Suprapubic skin (tissue), 4 donors: Measurements from ENCODE around the gene DCTN2. TPM values are rescaled to one million over a fixed set of nuclear protein-coding genes. Genes with fewer than 3 reads are reported as not detected.

Experiments
- DNase-seq, 2 donors: peaks; one replicate each; pipeline ENCODE4 v3.0.0-alpha.2; 2019; ENCODE audit warnings: low spot score in 2 of 2
- H3K27ac ChIP-seq: fragments of 200-600 bp; sonication (generic); one replicate; pipeline ENCODE4 v1.5.1; 2019
- H3K27me3 ChIP-seq: fragments of 200-600 bp; sonication (generic); one replicate; pipeline ENCODE4 v1.5.1; 2019
- H3K36me3 ChIP-seq: fragments of 200-600 bp; sonication (generic); one replicate; pipeline ENCODE4 v1.5.1; 2019
- H3K4me1 ChIP-seq: fragments of 200-600 bp; sonication (generic); one replicate; pipeline ENCODE4 v1.5.1; 2019
- H3K4me3 ChIP-seq: fragments of 200-600 bp; sonication (generic); one replicate; pipeline ENCODE4 v1.5.1; 2019; ENCODE audit warnings: mild to moderate bottlenecking
- H3K9me3 ChIP-seq: fragments of 200-600 bp; sonication (generic); one replicate; pipeline ENCODE4 v1.5.1; 2019
- EP300 ChIP-seq: sonication (generic); formaldehyde crosslinking; IDR thresholded peaks from one replicate; pipeline ENCODE4 v1.6.1; 2017; ENCODE audit warnings: antibody characterized with exemption
- POLR2A ChIP-seq, 2 donors: fragments of 450-650 bp; IDR thresholded peaks; one replicate each; pipeline ENCODE4 v1.6.1; 2017; ENCODE audit warnings: antibody characterized with exemption in 2 of 2, mild to moderate bottlenecking in 2 of 2, moderate library complexity in 2 of 2
- POLR2AphosphoS5 ChIP-seq, 3 donors: sonication (generic); formaldehyde crosslinking; IDR thresholded peaks; one replicate each; pipeline ENCODE4 v1.6.1; 2017; ENCODE audit warnings: antibody characterized with exemption in 3 of 3
- WGBS: methylation state at CpG from one replicate; pipeline ENCODE4 v1.1.5; 2018; 5-methylcytosine and 5-hydroxymethylcytosine counted together
- total RNA-seq, 4 donors: library from RNA; depleted of rRNA; stranded (reverse); fragments of >200 nt; gene quantifications; one replicate each; pipeline ENCODE4 v1.1.0, GENCODE V29; 2016
- TF ChIP-seq, protein P1 (sequence below), 2 donors: fragments of 200-600 bp in 1 of 2; fragments of 450-650 bp in 1 of 2; sonication (generic) in 1 of 2; IDR thresholded peaks; one replicate each; pipeline ENCODE4 v1.5.1; 2016 to 2019; ENCODE audit warnings: antibody characterized with exemption in 2 of 2, mild to moderate bottlenecking in 1 of 2, moderate library complexity in 1 of 2

DCTN2 gene
- total RNA-seq, 4 donors from 2014 or later: 152 to 242 (median 185) TPM

DNA sequence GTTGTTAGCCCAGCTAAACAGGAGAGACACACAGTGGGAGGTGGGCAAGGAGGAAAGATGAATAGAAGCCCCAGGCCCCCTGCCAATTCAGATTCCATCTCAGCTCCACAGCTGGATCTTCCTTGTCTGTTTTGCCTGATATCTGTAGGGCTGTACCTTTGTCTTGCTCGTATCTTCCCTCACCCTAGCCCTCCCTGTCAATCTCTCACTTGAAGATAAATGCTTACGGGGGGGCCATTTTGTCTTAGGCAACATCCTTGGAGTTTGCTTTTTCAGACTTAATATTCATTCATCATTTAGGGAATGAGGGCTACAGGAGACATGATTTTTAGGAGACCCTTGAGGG lies 5.3 kb upstream of the DCTN2 start:
- H3K4me3 ChIP-seq: no peak overlapping the region
- peaks cover 11% of the 10 kb centered on the region for H3K4me1 ChIP-seq
- peaks cover 37% of the 10 kb centered on the region for H3K27me3 ChIP-seq
- H3K27ac ChIP-seq: no peak overlapping the region
- TF ChIP-seq POLR2AphosphoS5 (IDR thresholded peaks at IDR 0.05): no peak
- TF ChIP-seq, protein P1, sequence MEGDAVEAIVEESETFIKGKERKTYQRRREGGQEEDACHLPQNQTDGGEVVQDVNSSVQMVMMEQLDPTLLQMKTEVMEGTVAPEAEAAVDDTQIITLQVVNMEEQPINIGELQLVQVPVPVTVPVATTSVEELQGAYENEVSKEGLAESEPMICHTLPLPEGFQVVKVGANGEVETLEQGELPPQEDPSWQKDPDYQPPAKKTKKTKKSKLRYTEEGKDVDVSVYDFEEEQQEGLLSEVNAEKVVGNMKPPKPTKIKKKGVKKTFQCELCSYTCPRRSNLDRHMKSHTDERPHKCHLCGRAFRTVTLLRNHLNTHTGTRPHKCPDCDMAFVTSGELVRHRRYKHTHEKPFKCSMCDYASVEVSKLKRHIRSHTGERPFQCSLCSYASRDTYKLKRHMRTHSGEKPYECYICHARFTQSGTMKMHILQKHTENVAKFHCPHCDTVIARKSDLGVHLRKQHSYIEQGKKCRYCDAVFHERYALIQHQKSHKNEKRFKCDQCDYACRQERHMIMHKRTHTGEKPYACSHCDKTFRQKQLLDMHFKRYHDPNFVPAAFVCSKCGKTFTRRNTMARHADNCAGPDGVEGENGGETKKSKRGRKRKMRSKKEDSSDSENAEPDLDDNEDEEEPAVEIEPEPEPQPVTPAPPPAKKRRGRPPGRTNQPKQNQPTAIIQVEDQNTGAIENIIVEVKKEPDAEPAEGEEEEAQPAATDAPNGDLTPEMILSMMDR (IDR thresholded peaks at IDR 0.05): no peak
- no peak for TF ChIP-seq POLR2A (IDR thresholded peaks at IDR 0.05)
- TF ChIP-seq EP300: no peak
- no peaks in the 10 kb centered on the region for H3K36me3 ChIP-seq
- DNase-seq: no peak
- 90% methylated on average over 2 of the region's 2 CpGs for WGBS
- H3K9me3 ChIP-seq: no peaks in the 10 kb centered on the region

- TF ChIP-seq, protein P1 (IDR thresholded peaks at IDR 0.05): no peak
- Histone ChIP-seq H3K36me3 (no peaks in the 10 kb centered on the region), H3K4me3 (no peak overlapping the region), H3K4me1 (peaks cover 12% of the 10 kb centered on the region), H3K9me3 (no peaks in the 10 kb centered on the region), H3K27me3 (peaks cover 37% of the 10 kb centered on the region), H3K27ac (no peak overlapping the region)
- no peak for DNase-seq
- 85% methylated on average over 3 of the region's 3 CpGs for WGBS
Measured at GRCh38 chr12:57551637-57552305, 4.8 kb upstream of the DCTN2 start.

GRCh38 chr12:57550641-57551549 lies 3.9 kb upstream of the DCTN2 start:
- Histone ChIP-seq H3K9me3 (no peaks in the 10 kb centered on the region), H3K36me3 (no peaks in the 10 kb centered on the region), H3K27me3 (peaks cover 37% of the 10 kb centered on the region), H3K4me3 (no peak overlapping the region), H3K27ac (no peak overlapping the region), H3K4me1 (peaks cover 20% of the 10 kb centered on the region)
- no peak for DNase-seq
- no peak for TF ChIP-seq POLR2AphosphoS5 (IDR thresholded peaks at IDR 0.05)
- TF ChIP-seq EP300: no peak
- TF ChIP-seq POLR2A (IDR thresholded peaks at IDR 0.05): no peak
- TF ChIP-seq, protein P1 (IDR thresholded peaks at IDR 0.05): no peak
- 74% methylated on average over 7 of the region's 7 CpGs for WGBS

- no peak for DNase-seq
- H3K36me3 ChIP-seq: no peaks in the 10 kb centered on the region
- 28% methylated on average over 20 of the region's 52 CpGs for WGBS
- H3K27ac ChIP-seq: no peak within 1 kb of the TSS
- H3K9me3 ChIP-seq: no peaks in the 10 kb centered on the region
- H3K4me1 ChIP-seq: peaks cover 28% of the 10 kb centered on the region
- peaks cover 37% of the 10 kb centered on the region for H3K27me3 ChIP-seq
- H3K4me3 ChIP-seq: peak within 1 kb of the TSS; percentile 49
- TF ChIP-seq POLR2AphosphoS5 (IDR thresholded peaks at IDR 0.05): no peak
- TF ChIP-seq, protein P1 (IDR thresholded peaks at IDR 0.05): no peak
- TF ChIP-seq POLR2A (IDR thresholded peaks at IDR 0.05): no peak
Measured at GRCh38 chr12:57549909-57550640, 3.1 kb upstream of the DCTN2 start, which contains the start of gene KIF5A. Gene KIF5A (plus strand): TSS chr12:57550044. CDS start chr12:57550272, 228 bp downstream.
